Endothelial cell (in vitro differentiated cells): Measurements from ENCODE around the gene SPON1. TPM values are rescaled to one million over a fixed set of nuclear protein-coding genes. Genes with fewer than 3 reads are reported as not detected.

ENCODE experiments used
- DNase-seq: peaks from one replicate; pipeline ENCODE4 v3.0.0; 2021; ENCODE audit warnings: low spot score
- H3K27ac Mint-ChIP-seq: one replicate; pipeline ENCODE4 v1.8.0; 2021; ENCODE audit warnings: mixed read lengths, inconsistent platforms; ENCODE audit not compliant: unreplicated experiment
- H3K27me3 Mint-ChIP-seq: one replicate; pipeline ENCODE4 v1.8.0; 2021; ENCODE audit warnings: mild to moderate bottlenecking, moderate library complexity, mixed read lengths, inconsistent platforms; ENCODE audit not compliant: unreplicated experiment
- H3K36me3 Mint-ChIP-seq: one replicate; pipeline ENCODE4 v1.8.0; 2021; ENCODE audit warnings: mild to moderate bottlenecking, low read depth, mixed read lengths, inconsistent platforms; ENCODE audit not compliant: unreplicated experiment
- H3K4me1 Mint-ChIP-seq: one replicate; pipeline ENCODE4 v1.8.0; 2021; ENCODE audit warnings: mild to moderate bottlenecking, mixed read lengths, inconsistent platforms; ENCODE audit not compliant: unreplicated experiment
- H3K4me3 Mint-ChIP-seq: one replicate; pipeline ENCODE4 v1.8.0; 2021; ENCODE audit warnings: mild to moderate bottlenecking, mixed read lengths, inconsistent platforms; ENCODE audit not compliant: unreplicated experiment
- H3K9me3 Mint-ChIP-seq: one replicate; pipeline ENCODE4 v1.8.0; 2021; ENCODE audit warnings: mixed read lengths, inconsistent platforms; ENCODE audit not compliant: unreplicated experiment
- CTCF ChIP-seq: fragments of 200-600 bp; sonication (generic); IDR thresholded peaks from one replicate; pipeline ENCODE4 v1.5.0; 2021; ENCODE audit warnings: antibody characterized with exemption; ENCODE audit not compliant: unreplicated experiment
- total RNA-seq: library from RNA; stranded (reverse); fragmentation: NEBNext Ultra II Directional; extraction: Animal tissue kit (Norgen Biotek cat#: 25700); gene quantifications from one replicate; pipeline ENCODE4 v1.2.1, GENCODE V29; 2021; ENCODE audit not compliant: unreplicated experiment

Gene SPON1
- total RNA-seq, 1 donor from 2014 or later: 120 TPM

DNA sequence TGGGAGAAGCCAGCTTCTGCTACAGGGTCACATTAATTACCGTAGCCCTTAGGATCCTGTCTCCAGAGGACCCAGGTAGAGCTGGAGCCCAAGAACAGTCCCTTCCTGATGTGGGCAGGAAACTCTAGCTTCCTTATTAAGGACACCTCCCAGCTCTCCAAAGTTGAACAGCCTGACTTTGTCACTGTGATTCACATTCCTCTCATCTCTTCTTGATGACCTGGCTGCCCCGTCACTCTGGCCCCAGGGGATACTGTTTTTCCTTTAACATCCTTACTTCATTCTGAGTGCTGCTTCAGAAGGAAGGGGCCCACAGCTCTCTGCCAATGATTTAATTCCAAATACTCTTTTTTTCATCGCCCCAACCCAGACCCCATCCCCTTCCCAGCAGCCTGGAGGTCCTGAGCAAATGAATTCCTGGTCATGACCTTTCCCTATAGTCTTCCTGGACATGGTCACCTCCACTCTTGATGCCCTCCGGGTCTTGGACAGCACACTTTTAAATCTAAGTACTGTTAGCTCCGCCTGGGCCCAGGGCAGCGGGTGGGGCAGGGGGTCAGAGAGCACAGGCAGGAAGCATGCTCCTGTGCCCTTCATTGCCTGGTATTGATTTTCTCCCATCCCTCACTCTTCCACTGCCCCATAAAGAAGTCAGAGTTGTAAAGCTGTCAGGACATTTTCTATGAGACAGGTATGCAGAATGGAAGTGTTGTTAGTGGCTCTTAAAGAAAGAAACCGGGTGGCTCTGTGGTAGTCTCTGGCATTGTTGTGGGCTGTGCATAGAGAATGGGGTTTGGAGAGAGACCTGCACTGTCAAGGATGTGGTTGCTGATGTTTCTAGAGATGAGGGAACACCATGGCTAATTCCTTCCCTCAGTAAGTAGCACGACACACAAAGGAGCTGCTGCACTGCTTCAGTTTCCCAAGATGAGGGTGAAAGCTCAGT, 22.3 kb upstream of the SPON1 start:
- no peaks in the 10 kb centered on the region for H3K9me3 Mint-ChIP-seq
- no peak overlapping the region for H3K4me3 Mint-ChIP-seq
- H3K36me3 Mint-ChIP-seq: no peaks in the 10 kb centered on the region
- H3K27me3 Mint-ChIP-seq: no peaks in the 10 kb centered on the region
- TF ChIP-seq CTCF: no peak
- H3K27ac Mint-ChIP-seq: no peak overlapping the region
- no peak for DNase-seq
- H3K4me1 Mint-ChIP-seq: peaks cover 8% of the 10 kb centered on the region

DNA sequence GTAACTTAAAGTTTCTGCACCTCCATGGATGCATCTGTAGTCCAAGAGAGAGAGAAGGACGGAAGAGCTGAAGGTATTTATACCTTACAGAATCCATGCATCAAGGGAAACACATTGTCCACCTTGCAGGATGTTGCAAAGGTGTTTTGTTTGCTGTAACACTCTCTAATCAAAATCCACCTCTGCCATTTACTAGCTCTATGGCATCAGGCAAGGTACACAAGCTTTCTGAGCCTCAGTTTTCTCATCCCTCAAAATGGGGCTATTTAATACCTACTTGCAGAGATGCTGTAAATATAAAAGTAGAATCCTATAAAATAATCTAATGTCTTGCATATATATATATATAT, 21.6 kb upstream of the SPON1 start:
- H3K27me3 Mint-ChIP-seq: no peaks in the 10 kb centered on the region
- peaks cover 8% of the 10 kb centered on the region for H3K4me1 Mint-ChIP-seq
- no peak for TF ChIP-seq CTCF
- no peaks in the 10 kb centered on the region for H3K9me3 Mint-ChIP-seq
- DNase-seq: no peak
- H3K4me3 Mint-ChIP-seq: no peak overlapping the region
- no peak overlapping the region for H3K27ac Mint-ChIP-seq
- no peaks in the 10 kb centered on the region for H3K36me3 Mint-ChIP-seq

DNA sequence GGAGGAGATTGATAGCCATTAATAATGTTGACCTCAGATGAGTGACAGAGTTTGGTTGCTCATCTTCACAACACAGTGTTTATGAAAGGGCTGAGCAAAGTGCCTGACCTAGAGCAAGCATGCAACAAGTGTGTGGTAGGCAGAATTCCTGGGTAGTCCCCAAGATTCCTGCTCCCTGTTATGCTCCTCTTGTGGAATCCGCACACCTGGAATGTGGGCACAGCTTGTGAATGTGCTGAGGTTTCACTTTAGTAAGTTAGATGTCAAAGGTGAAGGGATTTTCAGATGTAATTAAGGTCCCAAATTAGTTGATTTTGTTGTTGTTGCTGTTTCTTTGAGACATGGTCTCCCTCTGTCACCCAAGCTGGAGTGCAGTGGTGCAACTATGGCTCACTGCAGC, 20.7 kb upstream of the SPON1 start:
- H3K4me3 Mint-ChIP-seq: no peak overlapping the region
- no peak for DNase-seq
- TF ChIP-seq CTCF: no peak

DNA sequence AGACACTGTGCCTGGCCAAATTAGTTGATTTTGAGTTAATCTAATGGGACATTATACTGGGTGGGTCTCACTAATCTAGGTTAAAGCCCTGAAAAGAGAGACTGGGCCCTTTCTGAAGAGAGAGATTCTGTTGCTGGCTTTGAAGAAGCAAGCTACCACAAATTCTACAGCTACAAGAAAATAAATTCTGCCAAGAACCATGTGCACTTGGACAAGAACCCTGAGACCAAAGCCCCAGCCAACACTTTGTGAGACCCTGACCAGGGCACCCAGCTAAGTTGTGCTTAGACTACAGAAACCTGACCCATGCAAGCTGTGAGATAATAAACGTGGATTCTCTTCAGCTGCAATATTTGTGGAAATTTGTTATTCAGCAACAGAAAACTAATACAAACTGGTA, 20.1 kb upstream of the SPON1 start:
- DNase-seq: no peak
- no peak overlapping the region for H3K27ac Mint-ChIP-seq
- TF ChIP-seq CTCF: no peak

More for the DNA sequence above, 20.7 kb upstream of the SPON1 start:
- Mint-ChIP-seq H3K4me1 (peaks cover 8% of the 10 kb centered on the region), H3K9me3 (no peaks in the 10 kb centered on the region), H3K36me3 (no peaks in the 10 kb centered on the region), H3K27ac (no peak overlapping the region), H3K27me3 (no peaks in the 10 kb centered on the region)

GRCh38 chr11:13942971-13943381, 19.5 kb upstream of the SPON1 start:
- Mint-ChIP-seq H3K4me1 (peaks cover 8% of the 10 kb centered on the region), H3K27ac (no peak overlapping the region), H3K9me3 (no peaks in the 10 kb centered on the region), H3K36me3 (no peaks in the 10 kb centered on the region), H3K4me3 (no peak overlapping the region), H3K27me3 (no peaks in the 10 kb centered on the region)
- no peak for DNase-seq
- no peak for TF ChIP-seq CTCF

More for the DNA sequence above, 20.1 kb upstream of the SPON1 start:
- H3K27me3 Mint-ChIP-seq: no peaks in the 10 kb centered on the region
- no peaks in the 10 kb centered on the region for H3K9me3 Mint-ChIP-seq
- no peaks in the 10 kb centered on the region for H3K36me3 Mint-ChIP-seq
- no peak overlapping the region for H3K4me3 Mint-ChIP-seq
- peaks cover 8% of the 10 kb centered on the region for H3K4me1 Mint-ChIP-seq
